K562 (cell line): ENCODE measurements around the gene ARHGAP26. TPM values are rescaled to one million over a fixed set of nuclear protein-coding genes. Genes with fewer than 3 reads are reported as not detected.
"Not testable (repeated sequence)": the region's sequence is repeated elsewhere in the genome, so short reads cannot be mapped to it uniquely, and the experiment has no call there.

Source experiments
- ATAC-seq: fragments of 200-7000 bp; cut with Tn5 transposase; 3 replicates; pipeline ENCODE4 v1.9.1; 2020; ENCODE audit warnings: moderate library complexity
- BruUV-seq: library from RNA; stranded (reverse); fragments of 400-500 nt; replicated peaks from 2 replicates; lab custom pipeline; 2021; lab: Mats Ljungman, UMichigan
- CTCF ChIA-PET: fragments of 300-600 bp; formaldehyde crosslinking; extraction: SDS; loops from one replicate; lab custom pipeline; 2021; ENCODE audit warnings: low intra/inter-chr PET ratio; lab: Yijun Ruan, JAX
- POLR2A ChIA-PET: fragments of 300-600, 350-650 bp; sonication (Branson Sonifier 250); formaldehyde crosslinking; extraction: SDS; loops from one replicate; lab custom pipeline; 2021; ENCODE audit warnings: antibody characterized with exemption, inconsistent platforms; lab: Yijun Ruan, JAX
- DNase-seq, 4 experiments: peaks; one replicate each; pipeline versions ENCODE4 v3.0.0 to v3.0.0-alpha.2; 2011 to 2018; ENCODE audit warnings: low spot score in 3 of 4, mixed read lengths in 3 of 4; ENCODE audit errors: extremely low read depth in 1 of 4
- FAIRE-seq: peaks from 2 replicates; lab custom pipeline; 2011; peaks lifted over from hg19 to GRCh38; lab: Jason Lieb, UNC
- H2AFZ ChIP-seq: 2 replicates; pipeline ENCODE4 v1.6.0; 2011; ENCODE audit warnings: low read depth, low read length, control low read depth, inconsistent platforms
- H3K27ac ChIP-seq: fragments of 200-600 bp; 3 replicates; pipeline ENCODE4 v1.8.0; 2011; ENCODE audit warnings: low read depth, mild to moderate bottlenecking, control low read depth, inconsistent platforms, low read length, moderate library complexity, mixed read lengths; ENCODE audit errors: extremely low read depth
- H3K27me3 ChIP-seq, 2 experiments: fragments of 300-600 bp in 1 of 2; 2 replicates in 1 of 2; 3 replicates in 1 of 2; pipeline versions ENCODE4 v1.6.0 to v1.8.0; 2011; ENCODE audit warnings: inconsistent platforms in 2 of 2, low read length in 2 of 2, mild to moderate bottlenecking in 1 of 2, mixed read lengths in 1 of 2, moderate library complexity in 1 of 2; ENCODE audit not compliant: control insufficient read depth in 2 of 2, insufficient read depth in 2 of 2
- H3K36me3 ChIP-seq: fragments of 300-600 bp; 3 replicates; pipeline ENCODE4 v1.8.0; 2011; ENCODE audit warnings: mild to moderate bottlenecking, low read length, inconsistent platforms; ENCODE audit not compliant: control insufficient read depth, insufficient read depth
- H3K4me1 ChIP-seq, 2 experiments: fragments of 200-600 bp in 1 of 2; replicated peaks in 1 of 2; 2 replicates in 1 of 2; 3 replicates in 1 of 2; pipeline versions ENCODE4 v1.5.1 to v1.8.0; 2011; ENCODE audit warnings: inconsistent platforms in 2 of 2, low read length in 2 of 2, mild to moderate bottlenecking in 1 of 2, mixed read lengths in 1 of 2, moderate library complexity in 1 of 2; ENCODE audit not compliant: control insufficient read depth in 2 of 2, insufficient read depth in 2 of 2
- H3K4me2 ChIP-seq: 2 replicates; pipeline ENCODE4 v1.6.1; 2011; ENCODE audit warnings: low read length, control low read depth, inconsistent platforms, mixed read lengths; ENCODE audit not compliant: insufficient read depth
- H3K4me3 ChIP-seq: fragments of 200-600 bp; sonication (generic), shearing (Covaris generic); 2 replicates; pipeline ENCODE4 v1.5.1; 2016; ENCODE audit warnings: control low read depth, inconsistent platforms
- H3K79me2 ChIP-seq: fragments of 200-600 bp; 3 replicates; pipeline ENCODE4 v1.8.0; 2011; ENCODE audit warnings: low read length, inconsistent platforms; ENCODE audit not compliant: control insufficient read depth, insufficient read depth
- H3K9ac ChIP-seq, 2 experiments: 2 replicates each; pipeline versions ENCODE4 v1.6.0 to v1.6.1; 2011; ENCODE audit warnings: low read depth in 2 of 2, low read length in 2 of 2, control low read depth in 1 of 2, inconsistent platforms in 1 of 2, mild to moderate bottlenecking in 1 of 2, mixed read lengths in 1 of 2; ENCODE audit not compliant: insufficient read depth in 1 of 2
- H3K9me1 ChIP-seq: one replicate; pipeline ENCODE4 v1.6.0; 2011; ENCODE audit warnings: inconsistent platforms, mild to moderate bottlenecking, low read length, moderate library complexity; ENCODE audit not compliant: control insufficient read depth, insufficient read depth
- H3K9me3 ChIP-seq: replicated peaks from 2 replicates; pipeline ENCODE4 v1.5.1; 2011; ENCODE audit warnings: low read depth, low read length, inconsistent platforms; ENCODE audit not compliant: control insufficient read depth, insufficient read depth
- H4K20me1 ChIP-seq: replicated peaks from 2 replicates; pipeline ENCODE4 v1.6.1; 2011; ENCODE audit warnings: low read length, inconsistent platforms, mixed read lengths; ENCODE audit not compliant: control insufficient read depth, insufficient read depth
- CEBPG ChIP-seq, 3 experiments: fragments of 200-800 bp in 1 of 3; sonication (Bioruptor generic) in 1 of 3; sonication (generic) in 1 of 3; formaldehyde crosslinking in 1 of 3; IDR thresholded peaks in 2 of 3; conservative IDR thresholded peaks in 1 of 3; 2 replicates each; pipeline versions ENCODE4 v1.6.1 to v1.8.0; 2016 to 2022; ENCODE audit warnings: missing compliant biosample characterization in 2 of 3, missing genetic modification characterization in 2 of 3, mild to moderate bottlenecking in 1 of 3, missing genetic modification reagents in 1 of 3
- ZNF507 ChIP-seq: conservative IDR thresholded peaks from 2 replicates; pipeline ENCODE4 v1.6.1; 2017; ENCODE audit warnings: missing genetic modification characterization, missing compliant biosample characterization
- WGBS: fragments of 100-300 bp; shearing (Covaris generic); methylation state at CpG from one replicate; pipeline ENCODE4 v1.1.6; 2016; ENCODE audit warnings: low coverage, mixed read lengths; ENCODE audit not compliant: insufficient coverage; ENCODE audit errors: missing lambda C conversion rate; 5-methylcytosine and 5-hydroxymethylcytosine counted together
- in situ Hi-C: fragments of 300-500 bp; cut with MboI; formaldehyde crosslinking; loops from 4 replicates; pipeline ENCODE4 v1.15.0; 2018; ENCODE audit warnings: inconsistent platforms, mixed read lengths
- intact Hi-C: fragments of 100-400 bp; cut with micrococcal nuclease; formaldehyde crosslinking; loops from 2 replicates; pipeline ENCODE4 v1.14.2; 2022
- polyA plus RNA-seq, 8 experiments: library from polyadenylated mRNA; depleted of rRNA in 4 of 8; stranded (reverse) in 5 of 8; unstranded in 3 of 8; fragments of >200 nt; fragmentation: Nextera tagmentation in 2 of 8; fragmentation: Illumina TruSeq in 1 of 8; extraction: Ambion mirVana in 2 of 8; extraction: Trizol in 1 of 8; gene quantifications; 2 replicates each; pipeline versions ENCODE4 v1.2.1 to v1.2.3, GENCODE V29; 2011 to 2014; ENCODE audit warnings: inconsistent platforms in 1 of 8, missing spikeins in 1 of 8
- total RNA-seq, 7 experiments: library from RNA; depleted of rRNA in 6 of 7; stranded (reverse); fragments of >200 nt in 6 of 7; fragmentation: Illumina TruSeq in 2 of 7; extraction: Trizol in 2 of 7; gene quantifications; 2 replicates each; pipeline versions ENCODE4 v1.2.1 to v1.2.3, GENCODE V29; 2011 to 2021; ENCODE audit warnings: low replicate concordance in 1 of 7

Gene ARHGAP26
- total and polyA plus RNA-seq, 9 of the 15 experiments (the other 6 are each of a cell fraction or from before 2014, with no cell fraction given): 0.13 to 1.1 (median 0.55) TPM

GRCh38 chr5:142989270-142989669, 219.1 kb downstream of the ARHGAP26 start:
- not testable (repeated sequence) for BruUV-seq
- TF ChIP-seq ZNF507 (tag): peak; percentile 97
- TF ChIP-seq, all 486 proteins: peak for 1; not testable (repeated sequence) for 485
- FAIRE-seq, in situ Hi-C loops, H3K27ac ChIP-seq, DNase-seq, CTCF ChIA-PET, POLR2A ChIA-PET, H2AFZ ChIP-seq, ATAC-seq, intact Hi-C loops, H3K27me3 ChIP-seq, H3K79me2 ChIP-seq, H3K36me3 ChIP-seq, H3K9me1 ChIP-seq, H3K4me3 ChIP-seq, H3K4me1 ChIP-seq, H3K9me3 ChIP-seq, H3K9ac ChIP-seq, H3K4me2 ChIP-seq, H4K20me1 ChIP-seq: not testable (repeated sequence)
- WGBS: 0% methylated on average over 1 of the region's 1 CpG

DNA sequence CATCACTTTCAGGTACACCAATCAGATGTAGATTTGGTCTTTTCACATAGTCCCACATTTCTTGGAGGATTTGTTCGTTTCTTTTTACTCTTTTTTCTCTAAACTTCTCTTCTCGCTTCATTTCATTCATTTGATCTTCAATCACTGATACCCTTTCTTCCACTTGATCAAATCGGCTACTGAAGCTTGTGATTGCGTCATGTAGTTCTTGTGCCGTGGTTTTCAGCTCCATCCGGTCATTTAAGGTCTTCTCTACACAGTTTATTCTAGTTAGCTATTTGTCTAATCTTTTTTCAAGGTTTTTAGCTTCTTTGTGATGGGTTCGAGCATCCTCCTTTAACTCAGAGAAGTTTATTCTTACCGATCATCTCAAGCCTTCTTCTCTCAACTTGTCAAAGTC, 219.9 kb downstream of the ARHGAP26 start:
- H3K4me1 ChIP-seq; H3K4me3 ChIP-seq; DNase-seq; H3K9me3 ChIP-seq; intact Hi-C loops; H3K27me3 ChIP-seq; H2AFZ ChIP-seq; H3K27ac ChIP-seq; CTCF ChIA-PET; H3K4me2 ChIP-seq; H3K79me2 ChIP-seq; H3K9me1 ChIP-seq; BruUV-seq; H3K36me3 ChIP-seq; H4K20me1 ChIP-seq; ATAC-seq; POLR2A ChIA-PET; FAIRE-seq; H3K9ac ChIP-seq; TF ChIP-seq CEBPG (CRISPR knock-in tag; IDR thresholded peaks at IDR 0.05): not testable (repeated sequence)
- WGBS: 0% methylated on average over 6 of the region's 8 CpGs
- peak; percentile 66 to 70; a peak in 2 of 4 replicates for TF ChIP-seq CEBPG (tag; conservative IDR thresholded peaks at IDR 0.05 in 1 of 2, IDR thresholded peaks at IDR 0.05 in 1 of 2)
- in situ Hi-C loops: loop anchor here (10.0 kb wide), 1 partner anchor 845 kb away; no protein-coding TSS in a partner anchor
